Common myeloid progenitor, CD34-positive (primary cell): ENCODE measurements around the gene RAB27B. TPM values are rescaled to one million over a fixed set of nuclear protein-coding genes. Genes with fewer than 3 reads are reported as not detected.
A peak's percentile ranks its signal among the peaks of the same experiment; 100 is the strongest.

ENCODE experiments used
- CTCF ChIA-PET: fragments of 350-600 bp; sonication (Branson Sonifier 250); formaldehyde crosslinking; loops from one replicate; lab custom pipeline; 2021; ENCODE audit warnings: antibody characterized with exemption; lab: Charles Lee
- POLR2A ChIA-PET: fragments of 350-600 bp; sonication (Branson Sonifier 250); formaldehyde crosslinking; loops from one replicate; lab custom pipeline; 2021; ENCODE audit warnings: antibody characterized with exemption; lab: Charles Lee
- DNase-seq, 3 donors: peaks; one replicate each; pipeline versions ENCODE4 v3.0.0 to v3.0.0-alpha.2; 2013
- H3K27ac ChIP-seq, 2 experiments: 1 replicate in 1 of 2; 2 replicates in 1 of 2; pipeline ENCODE4 v1.7.0; 2013; ENCODE audit warnings: inconsistent platforms in 2 of 2, low read length in 2 of 2, mild to moderate bottlenecking in 2 of 2, low read depth in 1 of 2, moderate library complexity in 1 of 2; ENCODE audit not compliant: severe bottlenecking in 2 of 2, insufficient read depth in 1 of 2, poor library complexity in 1 of 2
- H3K27me3 ChIP-seq, 5 experiments: replicated peaks in 2 of 5; 1 replicate in 3 of 5; 2 replicates in 2 of 5; pipeline versions ENCODE4 v1.6.1 to v1.7.0; 2013; ENCODE audit warnings: low read length in 4 of 5, mild to moderate bottlenecking in 2 of 5, moderate library complexity in 2 of 5, inconsistent platforms in 1 of 5; ENCODE audit not compliant: insufficient read depth in 5 of 5, control insufficient read depth in 4 of 5
- H3K36me3 ChIP-seq, 4 experiments: 1 replicate in 2 of 4; 2 replicates in 2 of 4; pipeline versions ENCODE4 v1.6.1 to v1.7.0; 2013; ENCODE audit warnings: low read length in 3 of 4, control low read depth in 1 of 4, mild to moderate bottlenecking in 1 of 4; ENCODE audit not compliant: control insufficient read depth in 4 of 4, insufficient read depth in 4 of 4
- H3K4me1 ChIP-seq, 4 experiments: 1 replicate in 3 of 4; 2 replicates in 1 of 4; pipeline versions ENCODE4 v1.6.1 to v1.7.1; 2013; ENCODE audit warnings: low read length in 3 of 4, mild to moderate bottlenecking in 3 of 4, control low read depth in 1 of 4, inconsistent platforms in 1 of 4, moderate library complexity in 1 of 4; ENCODE audit not compliant: control insufficient read depth in 4 of 4, insufficient read depth in 4 of 4; ENCODE audit errors: control extremely low read depth in 1 of 4
- H3K4me3 ChIP-seq, 7 experiments: 1 replicate in 4 of 7; 2 replicates in 3 of 7; pipeline versions ENCODE4 v1.5.1 to v1.7.0; 2013; ENCODE audit warnings: mild to moderate bottlenecking in 7 of 7, low read length in 6 of 7, moderate library complexity in 6 of 7, inconsistent platforms in 2 of 7, low read depth in 2 of 7, control low read depth in 1 of 7; ENCODE audit not compliant: insufficient read depth in 4 of 7, control insufficient read depth in 1 of 7; ENCODE audit errors: extremely low read depth in 1 of 7
- H3K9me3 ChIP-seq, 5 experiments: 1 replicate in 4 of 5; 2 replicates in 1 of 5; pipeline versions ENCODE4 v1.6.1 to v1.7.1; 2013; ENCODE audit warnings: low read length in 4 of 5, mild to moderate bottlenecking in 2 of 5, inconsistent platforms in 1 of 5, low read depth in 1 of 5, moderate library complexity in 1 of 5; ENCODE audit not compliant: control insufficient read depth in 4 of 5, insufficient read depth in 2 of 5; ENCODE audit errors: control extremely low read depth in 1 of 5
- WGBS: methylation state at CpG from one replicate; pipeline ENCODE4 v1.1.5; 2013; ENCODE audit not compliant: insufficient coverage; 5-methylcytosine and 5-hydroxymethylcytosine counted together
- polyA plus RNA-seq: library from polyadenylated mRNA; unstranded; fragments of 120-200 nt; gene quantifications from one replicate; pipeline ENCODE4 v1.2.1, GENCODE V29; 2013

Gene RAB27B
- 29.9 TPM for polyA plus RNA-seq

- DNase-seq: peak; percentile 72 to 93 (median 86)
- Histone ChIP-seq H3K27me3 (no peaks in the 10 kb centered on the region), H3K9me3 (peaks cover 0 to 9% (median 7%) of the 10 kb centered on the region in 5 experiments), H3K4me1 (peaks cover 0 to 43% (median 32%) of the 10 kb centered on the region in 4 experiments), H3K27ac (peak within 1 kb of the TSS; percentile 21 to 37), H3K4me3 (peak within 1 kb of the TSS; percentile 50 to 94 (median 82)), H3K36me3 (peaks cover 0 to 9% (median 3%) of the 10 kb centered on the region in 4 experiments)
- 0% methylated on average over 23 of the region's 35 CpGs for WGBS
- ChIA-PET CTCF (interaction anchor here (0.6 to 1.5 kb wide), 2 partner anchors 22 to 54 kb away, joined by 3 read pairs; no protein-coding TSS in a partner anchor), POLR2A (no interaction called here)
These were observed at the start of gene RAB27B for GRCh38 chr18:54828281-54828881. RAB27B (plus strand) TSS chr18:54828477; CDS start chr18:54877586, 49,109 bp downstream.

- H3K36me3 ChIP-seq: no peaks in the 10 kb centered on the region
- no peak overlapping the region for H3K27ac ChIP-seq
- ChIA-PET POLR2A (no interaction called here), CTCF (no interaction called here)
- no peaks in the 10 kb centered on the region for H3K9me3 ChIP-seq
- whole genome bisulfite sequencing: 100% methylated on average over 4 of the region's 11 CpGs
- no peak overlapping the region for H3K4me3 ChIP-seq
- H3K27me3 ChIP-seq: no peaks in the 10 kb centered on the region
- H3K4me1 ChIP-seq: peaks cover 0 to 22% (median 7%) of the 10 kb centered on the region in 4 experiments
- DNase-seq: peak in 1 of 3 donors; percentile 22
These were observed 47.9 kb upstream of the RAB27B start for GRCh38 chr18:54780285-54780861.

- Histone ChIP-seq H3K27ac (no peak overlapping the region), H3K36me3 (no peaks in the 10 kb centered on the region), H3K9me3 (no peaks in the 10 kb centered on the region), H3K4me1 (peaks cover 0 to 16% (median 7%) of the 10 kb centered on the region in 4 experiments), H3K27me3 (no peaks in the 10 kb centered on the region), H3K4me3 (no peak overlapping the region)
- ChIA-PET CTCF (no interaction called here), POLR2A (no interaction called here)
- no peak for DNase-seq
- no CpG with 5 or more reads among the region's 2 CpGs for WGBS
These were observed 47.3 kb upstream of the RAB27B start for GRCh38 chr18:54780970-54781369.

- ChIA-PET CTCF (interaction anchor here (1.1 kb wide), 1 partner anchor 20 kb away, joined by 3 read pairs; no protein-coding TSS in a partner anchor), POLR2A (no interaction called here)
- no peaks in the 10 kb centered on the region for H3K9me3 ChIP-seq
- 100% methylated on average over 1 of the region's 1 CpG for WGBS
- H3K4me1 ChIP-seq: peaks cover under 1 to 9% (median 6%) of the 10 kb centered on the region in 4 experiments
- DNase-seq: no peak
- no peaks in the 10 kb centered on the region for H3K27me3 ChIP-seq
- no peaks in the 10 kb centered on the region for H3K36me3 ChIP-seq
- no peak overlapping the region for H3K27ac ChIP-seq
- H3K4me3 ChIP-seq: no peak overlapping the region
These were observed 45.1 kb upstream of the RAB27B start for GRCh38 chr18:54783139-54783538.

- ChIA-PET CTCF (no interaction called here), POLR2A (no interaction called here)
- Histone ChIP-seq H3K4me3 (no peak overlapping the region), H3K27ac (no peak overlapping the region), H3K4me1 (peaks cover 0 to 9% (median 6%) of the 10 kb centered on the region in 4 experiments), H3K36me3 (no peaks in the 10 kb centered on the region), H3K9me3 (no peaks in the 10 kb centered on the region), H3K27me3 (no peaks in the 10 kb centered on the region)
- no peak for DNase-seq
- 100% methylated on average over 1 of the region's 1 CpG for WGBS
These were observed 42.1 kb upstream of the RAB27B start for GRCh38 chr18:54786206-54786605.

GRCh38 chr18:54787121-54787520 is 41.2 kb upstream of the RAB27B start:
- no peaks in the 10 kb centered on the region for H3K9me3 ChIP-seq
- DNase-seq: peak in 1 of 3 donors; percentile 26
- no peaks in the 10 kb centered on the region for H3K27me3 ChIP-seq
- POLR2A ChIA-PET: no interaction called here
- H3K4me1 ChIP-seq: peaks cover 0 to 9% (median 6%) of the 10 kb centered on the region in 4 experiments
- CTCF ChIA-PET: interaction anchor here (1.2 kb wide), 1 partner anchor 9 kb away, joined by 6 read pairs; no protein-coding TSS in a partner anchor
- 52% methylated on average over 2 of the region's 5 CpGs for WGBS
- H3K27ac ChIP-seq: no peak overlapping the region
- H3K36me3 ChIP-seq: no peaks in the 10 kb centered on the region
- no peak overlapping the region for H3K4me3 ChIP-seq

GRCh38 chr18:54787616-54788015 is 40.7 kb upstream of the RAB27B start:
- peaks cover 0 to 9% (median 6%) of the 10 kb centered on the region in 4 experiments for H3K4me1 ChIP-seq
- ChIA-PET POLR2A (no interaction called here), CTCF (interaction anchor here (1.2 kb wide), 1 partner anchor 9 kb away, joined by 6 read pairs; no protein-coding TSS in a partner anchor)
- no peaks in the 10 kb centered on the region for H3K9me3 ChIP-seq
- no peaks in the 10 kb centered on the region for H3K36me3 ChIP-seq
- no peak overlapping the region for H3K4me3 ChIP-seq
- no peak for DNase-seq
- H3K27ac ChIP-seq: no peak overlapping the region
- no peaks in the 10 kb centered on the region for H3K27me3 ChIP-seq
